Glutamatergic neuron (in vitro differentiated cells): Measurements from ENCODE around the gene CR1. TPM values are rescaled to one million over a fixed set of nuclear protein-coding genes. Genes with fewer than 3 reads are reported as not detected.
"Not testable (repeated sequence)": the region's sequence is repeated elsewhere in the genome, so short reads cannot be mapped to it uniquely, and the experiment has no call there.

Experiments
- DNase-seq: peaks from one replicate; pipeline ENCODE4 v3.0.0; 2022
- H3K27ac Mint-ChIP-seq: one replicate; pipeline ENCODE4 v1.8.0; 2020; ENCODE audit warnings: mild to moderate bottlenecking, mixed read lengths, inconsistent platforms; ENCODE audit not compliant: unreplicated experiment
- H3K27me3 Mint-ChIP-seq: one replicate; pipeline ENCODE4 v1.8.0; 2020; ENCODE audit warnings: mild to moderate bottlenecking, moderate library complexity, mixed read lengths, inconsistent platforms; ENCODE audit not compliant: unreplicated experiment
- H3K36me3 Mint-ChIP-seq: one replicate; pipeline ENCODE4 v1.8.0; 2020; ENCODE audit warnings: mild to moderate bottlenecking, mixed read lengths, inconsistent platforms; ENCODE audit not compliant: unreplicated experiment
- H3K4me1 Mint-ChIP-seq: one replicate; pipeline ENCODE4 v1.8.0; 2020; ENCODE audit warnings: mild to moderate bottlenecking, low read depth, mixed read lengths, inconsistent platforms; ENCODE audit not compliant: unreplicated experiment
- H3K4me3 Mint-ChIP-seq: one replicate; pipeline ENCODE4 v1.8.0; 2020; ENCODE audit warnings: mild to moderate bottlenecking, mixed read lengths, inconsistent platforms; ENCODE audit not compliant: unreplicated experiment
- H3K9me3 Mint-ChIP-seq: one replicate; pipeline ENCODE4 v1.8.0; 2020; ENCODE audit warnings: mild to moderate bottlenecking, moderate library complexity, mixed read lengths, inconsistent platforms; ENCODE audit not compliant: unreplicated experiment
- total RNA-seq: library from RNA; stranded (reverse); fragmentation: NEBNext Ultra II Directional; extraction: Animal tissue kit (Norgen Biotek cat#: 25700); gene quantifications from one replicate; pipeline ENCODE4 v1.2.1, GENCODE V29; 2021; ENCODE audit not compliant: unreplicated experiment
- TF ChIP-seq, protein P1 (sequence below): fragments of 200-600 bp; sonication (generic); IDR thresholded peaks from one replicate; pipeline ENCODE4 v1.5.0; 2021; ENCODE audit not compliant: partially characterized antibody, unreplicated experiment

CR1 gene
- total RNA-seq, 1 donor from 2014 or later: not detected

DNA sequence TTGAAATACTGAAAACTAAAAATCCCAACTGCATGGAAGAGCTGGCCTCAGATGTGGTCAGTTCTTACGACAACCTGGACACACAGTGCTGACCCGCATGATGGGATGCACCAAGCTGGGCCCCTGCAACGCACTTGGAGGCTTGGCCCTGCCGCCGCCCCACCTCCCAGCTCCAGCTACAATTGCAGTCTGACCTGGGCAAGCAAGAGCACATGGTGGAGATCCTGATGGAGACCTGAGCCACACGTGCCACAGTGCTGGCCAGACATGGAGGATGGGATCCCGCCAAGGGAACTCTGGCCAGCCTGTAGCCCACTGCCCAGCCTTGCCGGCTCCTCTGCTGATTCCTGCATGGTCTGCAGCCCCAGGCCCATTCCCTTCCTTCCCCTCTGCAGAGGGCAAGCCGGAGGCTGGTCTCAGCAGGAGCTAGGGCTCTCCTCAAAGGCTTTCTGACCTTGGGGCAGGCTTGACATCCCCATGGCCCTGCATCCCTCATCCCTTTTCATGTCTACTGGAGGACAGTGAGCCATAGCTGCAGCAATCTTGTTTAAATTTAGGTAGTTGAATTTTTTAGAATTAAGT is 163.0 kb downstream of the CR1 start:
- no peak overlapping the region for H3K27ac Mint-ChIP-seq
- H3K27me3 Mint-ChIP-seq: peaks cover 3% of the 10 kb centered on the region
- no peak for DNase-seq
- H3K4me1 Mint-ChIP-seq: peaks cover 3% of the 10 kb centered on the region
- peaks cover 5% of the 10 kb centered on the region for H3K9me3 Mint-ChIP-seq
- no peak overlapping the region for H3K4me3 Mint-ChIP-seq
- peaks cover 9% of the 10 kb centered on the region for H3K36me3 Mint-ChIP-seq
- TF ChIP-seq, protein P1, sequence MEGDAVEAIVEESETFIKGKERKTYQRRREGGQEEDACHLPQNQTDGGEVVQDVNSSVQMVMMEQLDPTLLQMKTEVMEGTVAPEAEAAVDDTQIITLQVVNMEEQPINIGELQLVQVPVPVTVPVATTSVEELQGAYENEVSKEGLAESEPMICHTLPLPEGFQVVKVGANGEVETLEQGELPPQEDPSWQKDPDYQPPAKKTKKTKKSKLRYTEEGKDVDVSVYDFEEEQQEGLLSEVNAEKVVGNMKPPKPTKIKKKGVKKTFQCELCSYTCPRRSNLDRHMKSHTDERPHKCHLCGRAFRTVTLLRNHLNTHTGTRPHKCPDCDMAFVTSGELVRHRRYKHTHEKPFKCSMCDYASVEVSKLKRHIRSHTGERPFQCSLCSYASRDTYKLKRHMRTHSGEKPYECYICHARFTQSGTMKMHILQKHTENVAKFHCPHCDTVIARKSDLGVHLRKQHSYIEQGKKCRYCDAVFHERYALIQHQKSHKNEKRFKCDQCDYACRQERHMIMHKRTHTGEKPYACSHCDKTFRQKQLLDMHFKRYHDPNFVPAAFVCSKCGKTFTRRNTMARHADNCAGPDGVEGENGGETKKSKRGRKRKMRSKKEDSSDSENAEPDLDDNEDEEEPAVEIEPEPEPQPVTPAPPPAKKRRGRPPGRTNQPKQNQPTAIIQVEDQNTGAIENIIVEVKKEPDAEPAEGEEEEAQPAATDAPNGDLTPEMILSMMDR: no peak

DNA sequence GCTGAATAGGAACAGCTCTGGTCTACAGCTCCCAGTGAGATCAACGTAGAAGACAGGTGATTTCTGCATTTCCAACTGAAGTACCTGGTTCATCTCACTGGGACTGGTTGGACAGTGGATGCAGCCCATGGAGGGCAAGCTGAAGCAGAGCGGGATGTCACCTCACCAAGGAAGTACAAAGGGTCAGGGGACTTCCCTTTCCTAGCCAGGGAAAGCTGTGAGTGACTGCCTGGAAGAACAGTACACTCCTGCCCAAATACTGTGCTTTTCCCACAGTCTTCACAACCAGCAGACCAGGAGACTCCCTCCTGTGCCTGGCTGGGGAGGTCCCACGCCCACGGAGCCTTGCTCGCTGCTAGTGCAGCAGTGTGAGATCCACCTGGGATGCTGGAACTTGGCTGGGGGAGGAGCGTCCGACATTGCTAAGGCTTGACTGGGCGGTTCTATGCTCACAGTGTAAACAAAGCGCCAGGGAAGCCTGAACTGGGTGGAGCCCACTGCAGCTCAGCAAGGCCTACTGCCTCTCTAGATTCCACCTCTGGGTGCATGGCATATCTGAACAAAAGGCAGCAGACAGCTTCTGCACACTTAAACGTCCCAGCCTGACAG is 163.7 kb downstream of the CR1 start:
- no peak overlapping the region for H3K27ac Mint-ChIP-seq
- peaks cover 5% of the 10 kb centered on the region for H3K9me3 Mint-ChIP-seq
- H3K4me1 Mint-ChIP-seq: peaks cover 3% of the 10 kb centered on the region
- no peak for DNase-seq
- H3K36me3 Mint-ChIP-seq: peaks cover 10% of the 10 kb centered on the region
- no peak overlapping the region for H3K4me3 Mint-ChIP-seq
- TF ChIP-seq, protein P1: no peak
- peaks cover 3% of the 10 kb centered on the region for H3K27me3 Mint-ChIP-seq

DNA sequence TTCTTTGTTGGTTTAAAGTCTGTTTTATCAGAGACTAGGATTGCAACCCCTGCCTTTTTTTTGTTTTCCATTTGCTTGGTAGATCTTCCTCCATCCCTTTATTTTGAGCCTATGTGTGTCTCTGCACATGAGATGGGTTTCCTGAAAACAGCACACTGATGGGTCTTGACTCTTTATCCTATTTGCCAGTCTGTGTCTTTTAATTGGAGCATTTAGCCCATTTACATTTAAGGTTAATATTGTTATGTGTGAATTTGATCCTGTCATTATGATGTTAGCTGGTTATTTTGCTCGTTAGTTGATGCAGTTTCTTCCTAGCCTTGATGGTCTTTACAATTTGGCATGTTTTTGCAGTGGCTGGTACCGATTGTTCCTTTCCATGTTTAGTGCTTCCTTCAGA is 165.5 kb downstream of the CR1 start:
- not testable (repeated sequence) for H3K4me3 Mint-ChIP-seq, DNase-seq, H3K9me3 Mint-ChIP-seq, H3K27me3 Mint-ChIP-seq, H3K4me1 Mint-ChIP-seq, H3K27ac Mint-ChIP-seq
- peaks cover 10% of the 10 kb centered on the region for H3K36me3 Mint-ChIP-seq

DNA sequence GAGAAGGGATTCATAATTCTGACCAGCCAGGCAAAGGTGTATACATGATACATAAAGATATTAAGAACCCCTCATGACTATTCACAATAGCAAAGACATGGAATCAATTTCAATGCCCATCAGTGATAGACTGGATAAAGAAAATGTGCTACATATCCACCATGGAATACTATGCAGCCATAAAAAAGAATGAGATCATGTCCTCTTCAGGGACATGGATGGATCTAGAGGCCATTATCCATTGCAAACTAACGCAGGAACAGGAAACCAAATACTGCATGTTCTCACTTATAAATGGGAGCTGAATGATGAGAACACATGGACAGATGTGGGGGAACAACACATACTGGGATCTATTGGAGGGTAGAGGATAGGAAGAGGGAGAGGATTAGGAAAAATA is 170.4 kb downstream of the CR1 start:
- no peak for DNase-seq
- peaks cover 5% of the 10 kb centered on the region for H3K9me3 Mint-ChIP-seq

DNA sequence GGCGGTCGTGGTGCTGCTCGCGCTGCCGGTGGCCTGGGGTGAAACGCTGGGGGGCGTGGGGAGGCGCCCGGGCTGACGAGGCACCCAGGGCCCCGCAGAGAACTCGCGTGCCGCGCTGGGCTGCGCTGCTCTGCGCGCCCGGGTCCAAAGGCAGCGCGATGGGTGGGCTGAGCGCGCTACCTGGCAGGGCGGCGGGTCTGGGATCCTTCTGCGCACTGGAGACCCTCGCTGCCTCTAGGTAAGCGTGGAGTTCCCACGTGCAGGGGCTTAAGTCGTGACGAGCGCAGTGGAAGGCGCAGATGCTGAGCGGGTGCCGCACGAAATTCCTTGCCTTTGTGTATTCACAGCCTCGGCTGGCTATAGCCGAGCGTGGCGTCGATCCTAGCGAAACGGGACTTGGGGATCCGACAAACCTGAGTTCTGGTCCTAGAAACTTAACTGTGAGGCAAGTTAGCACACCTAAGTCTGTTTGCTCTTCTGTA is 173.6 kb downstream of the CR1 start:
- H3K4me3 Mint-ChIP-seq: peak overlapping the region; percentile 73
- H3K27me3 Mint-ChIP-seq: peaks cover 4% of the 10 kb centered on the region
- no peaks in the 10 kb centered on the region for H3K4me1 Mint-ChIP-seq
- H3K36me3 Mint-ChIP-seq: no peaks in the 10 kb centered on the region
- TF ChIP-seq, protein P1: no peak
- no peak overlapping the region for H3K27ac Mint-ChIP-seq
- DNase-seq: no peak
- H3K9me3 Mint-ChIP-seq: no peaks in the 10 kb centered on the region

More for the DNA sequence above, 170.4 kb downstream of the CR1 start:
- H3K27ac Mint-ChIP-seq: no peak overlapping the region
- TF ChIP-seq, protein P1: no peak
- peaks cover 4% of the 10 kb centered on the region for H3K27me3 Mint-ChIP-seq
- H3K4me3 Mint-ChIP-seq: no peak overlapping the region
- peaks cover 7% of the 10 kb centered on the region for H3K36me3 Mint-ChIP-seq
- no peaks in the 10 kb centered on the region for H3K4me1 Mint-ChIP-seq
